SH-SY5Y (cell line): ENCODE results near the gene MOG.

ENCODE experiments used
- GATA2 ChIP-seq: IDR thresholded peaks from 2 replicates; pipeline ENCODE4 v1.6.1; 2011; ENCODE audit warnings: mild to moderate bottlenecking, low read depth, low read length
- GATA3 ChIP-seq: IDR thresholded peaks from 2 replicates; pipeline ENCODE4 v1.6.1; 2011; ENCODE audit warnings: low read depth, mild to moderate bottlenecking, low read length, moderate library complexity

- no peak for TF ChIP-seq GATA2
- no peak for TF ChIP-seq GATA3
Measured at GRCh38 chr6:29676981-29677601, 20.2 kb downstream of the MOG start.
